GM18499 (cell line): ENCODE data around the gene FBXO3.

ENCODE experiments used
- ATAC-seq: cut with Tn5 transposase; IDR thresholded peaks from one replicate; pipeline ENCODE4 v1.9.1; 2021; ENCODE audit warnings: moderate number of reproducible peaks; ENCODE audit not compliant: insufficient read depth, unreplicated experiment

The FBXO3 gene

GRCh38 chr11:33706546-33706945, 67.8 kb downstream of the FBXO3 start:
- ATAC-seq = no peak

GRCh38 chr11:33704240-33705002, 69.9 kb downstream of the FBXO3 start:
- ATAC-seq = no peak

DNA sequence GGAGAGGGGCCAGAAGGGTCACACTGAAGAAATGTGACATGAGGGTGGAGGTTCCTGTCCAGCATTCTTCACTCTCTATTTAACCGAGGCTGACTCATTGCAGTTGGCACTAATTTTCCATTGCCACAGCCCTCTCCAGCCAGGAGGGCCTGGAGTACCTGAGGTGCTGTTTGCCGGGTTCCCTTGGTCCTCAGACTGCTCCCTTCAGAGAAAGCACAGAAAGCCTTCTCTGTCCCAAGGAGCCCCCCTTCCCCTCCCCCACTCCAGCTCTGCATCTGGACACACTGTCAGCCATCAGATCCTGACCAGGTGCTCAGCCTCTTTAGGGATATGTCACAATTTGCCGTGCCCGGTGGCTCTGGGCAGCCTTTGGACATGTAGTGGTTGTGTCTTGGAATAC, 70.5 kb downstream of the FBXO3 start:
- no peak for ATAC-seq

- no peak for ATAC-seq
Observed at GRCh38 chr11:33703234-33703633, 71.1 kb downstream of the FBXO3 start.

DNA sequence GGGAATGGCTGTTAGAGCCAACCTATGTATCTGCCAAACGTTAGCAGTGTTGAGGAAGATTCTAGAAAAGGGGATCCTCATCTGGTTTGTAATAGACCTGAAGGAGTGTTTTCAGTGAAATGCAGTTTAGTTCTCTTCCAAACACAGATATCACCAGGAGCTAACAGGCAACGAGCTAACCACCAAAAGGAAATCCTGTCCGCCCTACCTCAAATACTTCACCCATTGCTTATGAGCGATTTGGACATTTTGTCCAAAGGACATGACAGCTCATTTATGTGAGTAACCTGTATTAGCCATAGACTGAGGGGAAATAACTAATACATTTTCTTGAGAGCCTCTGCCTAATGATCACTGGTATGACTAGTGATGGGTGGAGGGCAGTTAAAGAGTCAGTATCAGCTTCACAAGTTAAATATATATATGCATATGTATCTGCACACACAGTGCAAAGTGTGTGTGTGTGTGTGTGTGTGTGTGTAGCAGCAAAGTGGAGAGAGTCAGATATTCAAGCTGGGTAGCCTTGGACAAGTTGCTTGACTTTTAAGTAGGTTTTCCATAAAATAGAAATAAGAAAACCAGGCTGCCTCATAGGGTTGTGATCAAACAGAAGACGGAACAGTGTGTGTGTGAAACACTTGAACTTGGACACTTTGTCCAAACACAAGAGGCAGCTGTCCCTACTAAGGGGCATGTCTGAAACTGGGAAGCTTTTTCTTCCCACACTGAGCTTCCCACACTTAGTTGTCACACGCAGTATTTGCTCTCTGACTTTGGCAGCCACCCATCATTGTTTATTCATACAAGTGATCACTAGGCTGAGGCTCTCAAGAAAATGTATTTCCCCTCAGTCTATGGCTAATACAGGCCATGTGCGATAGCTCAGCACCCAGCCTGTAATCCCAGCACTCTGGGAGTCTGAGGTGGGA, 72.8 kb downstream of the FBXO3 start:
- no peak for ATAC-seq

DNA sequence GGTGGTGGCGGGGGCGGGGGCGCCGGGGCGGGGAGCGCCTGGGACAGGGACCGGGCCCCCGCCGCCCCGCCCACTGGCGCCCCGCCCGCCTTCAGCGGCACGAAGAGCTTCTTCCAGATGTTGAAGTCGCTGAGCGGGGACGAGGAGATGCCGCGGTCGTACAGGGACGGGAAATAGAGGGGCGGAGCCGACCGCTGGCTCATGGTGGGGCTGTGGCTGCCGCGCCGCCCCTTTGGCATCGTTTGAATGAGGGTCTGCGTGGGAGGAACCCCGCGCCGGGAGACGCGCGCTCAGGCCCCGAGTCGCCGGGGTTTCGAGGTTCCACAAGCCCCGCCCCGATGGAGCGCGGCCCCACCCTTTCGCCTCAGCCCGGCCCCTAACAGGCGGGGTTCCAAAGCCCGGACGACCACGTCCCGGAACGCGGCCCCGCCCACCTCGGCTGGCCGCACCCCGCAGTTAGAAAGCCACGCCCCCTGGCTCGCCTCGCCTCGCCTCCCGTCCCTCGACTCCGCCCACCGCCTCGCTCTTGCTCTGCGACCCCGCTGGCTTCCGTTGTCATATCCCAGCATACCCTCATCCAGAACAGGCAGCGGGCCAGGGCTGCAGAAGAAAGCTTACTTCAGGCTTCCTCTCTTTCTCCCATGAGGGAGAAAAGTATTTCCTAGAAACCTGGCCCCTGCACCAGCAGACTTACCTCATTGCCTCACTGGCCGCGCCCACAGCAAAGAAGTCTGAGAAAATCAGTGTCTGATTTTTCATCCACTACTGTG, 73.6 kb downstream of the FBXO3 start, which contains the start of gene C11orf91:
C11orf91 (minus strand) TSS at position 325 of the 770 bp plus-strand sequence; CDS start at position 239, 86 bp downstream.
- ATAC-seq = peak; percentile 52

DNA sequence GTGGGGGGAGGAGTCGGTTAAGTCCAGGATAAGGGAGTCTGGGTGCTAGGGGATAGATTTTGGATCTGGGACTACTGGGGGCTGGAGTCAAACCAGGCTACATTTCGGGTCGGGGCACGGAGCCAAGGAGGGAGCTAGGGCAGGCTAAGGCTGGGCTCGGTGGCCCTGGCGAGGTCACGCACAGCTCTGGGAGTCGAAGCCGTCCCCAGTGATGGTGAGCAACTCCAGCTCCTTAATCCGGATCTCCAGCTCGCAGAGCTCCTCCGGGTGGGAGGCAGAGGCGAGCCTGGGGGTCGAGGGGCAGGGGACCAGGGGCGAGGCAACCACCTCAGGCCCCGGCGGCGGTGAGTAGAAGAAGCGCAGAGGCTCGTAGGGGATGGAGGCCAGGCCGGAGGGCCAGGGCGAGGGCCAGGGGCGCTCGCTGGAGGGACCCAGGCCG, 74.2 kb downstream of the FBXO3 start:
- ATAC-seq = no peak

GRCh38 chr11:33699515-33700062, 74.7 kb downstream of the FBXO3 start:
- ATAC-seq = no peak

- no peak for ATAC-seq
Observed at GRCh38 chr11:33698921-33699320, 75.4 kb downstream of the FBXO3 start.

DNA sequence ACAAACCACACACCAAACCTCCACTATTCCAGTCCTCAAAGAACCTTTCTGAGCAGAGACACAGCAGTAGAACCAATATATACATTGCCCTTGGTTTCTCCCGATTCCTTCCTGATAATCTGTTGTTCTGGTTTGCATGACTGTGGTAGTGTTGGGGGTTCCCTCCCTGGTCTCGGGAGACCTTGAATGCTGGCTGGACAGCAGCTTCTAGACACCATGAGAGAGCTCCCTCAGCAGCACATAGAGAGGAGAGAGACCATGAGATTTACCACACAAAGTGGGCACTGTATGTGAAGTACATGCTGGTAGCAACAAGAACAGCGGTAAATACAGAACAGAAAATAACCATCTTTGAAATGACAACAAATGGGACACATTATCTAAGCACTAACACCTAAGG, 76.3 kb downstream of the FBXO3 start:
- no peak for ATAC-seq

- ATAC-seq = no peak
Observed at GRCh38 chr11:33696931-33697638, 77.2 kb downstream of the FBXO3 start.

- ATAC-seq = no peak
Observed at GRCh38 chr11:33696411-33696810, 77.9 kb downstream of the FBXO3 start.

DNA sequence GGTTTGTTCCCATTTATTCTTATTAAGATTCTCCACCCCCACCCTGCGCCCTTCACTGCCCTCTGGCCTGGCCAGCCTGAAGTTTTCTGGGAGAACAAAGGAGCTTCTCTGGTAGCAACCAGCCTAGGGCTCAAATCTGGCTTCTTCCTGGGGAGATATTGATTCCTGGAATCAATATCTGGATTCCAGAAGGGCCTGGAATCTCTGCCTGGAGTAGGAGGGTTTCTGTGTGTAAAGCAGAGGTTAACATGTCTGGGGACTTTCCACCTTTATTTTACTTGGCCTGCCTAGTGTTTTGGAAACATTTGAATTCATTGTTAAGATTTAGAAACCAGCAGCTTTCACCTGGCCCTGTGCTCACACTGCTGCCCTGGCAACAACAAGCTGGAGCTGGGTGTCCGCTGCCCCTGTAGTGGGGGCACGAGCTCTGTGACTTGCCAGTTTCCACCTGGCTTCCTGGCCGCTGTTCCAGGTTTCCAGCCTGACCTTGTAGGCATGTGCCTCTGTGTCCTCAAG, 79.2 kb downstream of the FBXO3 start:
- no peak for ATAC-seq

GRCh38 chr11:33694346-33695050, 79.8 kb downstream of the FBXO3 start:
- no peak for ATAC-seq

- no peak for ATAC-seq
Observed at GRCh38 chr11:33692541-33692940, 81.8 kb downstream of the FBXO3 start.

GRCh38 chr11:33692013-33692504, 82.3 kb downstream of the FBXO3 start:
- no peak for ATAC-seq

DNA sequence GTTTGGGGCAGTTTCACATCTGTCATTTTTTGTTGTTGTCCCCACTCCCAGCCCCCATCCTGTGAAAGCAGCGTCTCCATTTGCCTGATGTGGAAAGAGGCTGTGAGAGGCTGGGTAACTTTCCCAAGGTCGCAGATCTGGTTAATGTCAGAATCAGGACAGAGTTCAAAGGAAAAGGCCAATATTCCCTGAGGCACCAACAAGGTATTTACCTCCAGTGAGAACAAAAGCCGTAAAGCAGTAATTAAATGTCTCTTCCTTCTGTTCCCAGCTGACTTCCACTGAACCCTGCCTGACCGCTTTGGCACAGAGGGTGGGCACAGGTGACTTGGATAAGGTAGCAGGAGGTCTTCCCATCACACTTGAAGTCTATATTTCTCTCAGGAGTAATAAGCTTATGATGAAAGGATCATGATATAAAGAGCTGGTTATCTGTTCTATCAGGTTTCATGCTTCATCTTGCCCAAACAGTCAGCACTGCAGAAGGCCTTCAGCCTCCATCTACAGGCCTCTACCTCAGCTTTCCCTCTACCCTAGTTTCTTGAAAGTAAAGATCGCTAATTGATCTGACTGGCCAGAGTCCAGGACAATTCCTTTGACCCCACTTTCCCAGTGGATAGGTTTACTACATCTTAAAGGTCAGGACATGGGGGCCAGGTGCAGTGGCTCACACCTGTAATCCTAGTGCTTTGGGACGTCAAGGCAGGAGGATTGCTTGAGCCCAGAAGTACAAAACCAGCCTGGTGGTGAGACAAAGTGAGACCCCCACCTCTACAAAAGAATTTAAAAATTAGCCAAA, 83.1 kb downstream of the FBXO3 start:
- no peak for ATAC-seq
